ENCODE results near the gene SLC35A2. TPM values are rescaled to one million over a fixed set of nuclear protein-coding genes. Genes with fewer than 3 reads are reported as not detected.
A peak's percentile ranks its signal among the peaks of the same experiment; 100 is the strongest.

SLC35A2 gene
- total and polyA plus RNA-seq, 2 donors: 10.5 to 18.9 TPM

DNA sequence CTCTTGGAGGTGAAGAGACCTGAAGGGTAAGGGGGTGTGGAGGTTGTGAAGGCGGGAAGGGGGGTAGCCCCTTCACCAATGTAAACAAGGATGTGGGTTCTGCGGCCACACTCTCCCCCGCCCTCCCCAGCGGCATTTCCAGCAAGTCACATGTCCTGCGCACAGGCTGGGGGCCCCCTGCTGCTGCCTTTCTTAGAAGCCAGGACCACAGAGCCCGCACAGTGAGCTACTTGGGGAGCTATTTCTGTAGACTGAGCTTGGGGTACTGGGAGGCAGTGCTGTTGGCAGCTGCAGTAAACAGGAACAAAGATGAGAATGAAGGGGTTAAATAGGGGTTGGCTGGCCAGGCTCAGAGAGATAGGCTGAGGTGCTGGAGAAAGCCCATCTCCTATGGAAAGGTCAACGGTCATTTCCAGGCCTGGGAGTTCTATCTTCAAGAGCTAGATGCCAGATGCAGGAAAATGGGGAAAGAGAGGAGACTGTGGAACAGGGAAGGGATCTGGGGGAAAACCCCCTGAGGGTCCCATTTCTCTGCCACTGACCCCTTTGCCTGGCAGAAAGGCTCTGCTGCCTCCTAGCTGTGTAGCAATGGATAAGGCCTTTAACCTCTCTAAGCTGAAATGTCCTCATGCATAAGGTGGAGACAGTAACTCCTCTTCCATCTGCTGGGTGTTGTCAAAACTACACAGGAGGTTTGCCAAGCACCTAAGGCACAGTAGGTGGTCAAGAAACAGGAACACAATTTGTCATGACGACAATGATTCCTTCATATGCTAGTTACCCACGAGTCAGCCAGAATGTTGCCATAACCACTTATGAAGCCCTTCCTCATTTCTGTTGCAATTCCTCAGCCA lies 25.8 kb upstream of the SLC35A2 start:
- 39% methylated on average over 9 of the region's 9 CpGs for WGBS
- Histone ChIP-seq H3K36me3 (ENCODE audit: insufficient read depth) (peaks cover 6% of the 10 kb centered on the region), H3K4me1 (ENCODE audit: insufficient read depth) (no peaks in the 10 kb centered on the region), H3K27ac (ENCODE audit: low read depth) (no peak overlapping the region), H3K4me3 (ENCODE audit: low read depth, low read length) (no peak overlapping the region)
- no peak for DNase-seq (ENCODE audit: extremely low spot score)

DNA sequence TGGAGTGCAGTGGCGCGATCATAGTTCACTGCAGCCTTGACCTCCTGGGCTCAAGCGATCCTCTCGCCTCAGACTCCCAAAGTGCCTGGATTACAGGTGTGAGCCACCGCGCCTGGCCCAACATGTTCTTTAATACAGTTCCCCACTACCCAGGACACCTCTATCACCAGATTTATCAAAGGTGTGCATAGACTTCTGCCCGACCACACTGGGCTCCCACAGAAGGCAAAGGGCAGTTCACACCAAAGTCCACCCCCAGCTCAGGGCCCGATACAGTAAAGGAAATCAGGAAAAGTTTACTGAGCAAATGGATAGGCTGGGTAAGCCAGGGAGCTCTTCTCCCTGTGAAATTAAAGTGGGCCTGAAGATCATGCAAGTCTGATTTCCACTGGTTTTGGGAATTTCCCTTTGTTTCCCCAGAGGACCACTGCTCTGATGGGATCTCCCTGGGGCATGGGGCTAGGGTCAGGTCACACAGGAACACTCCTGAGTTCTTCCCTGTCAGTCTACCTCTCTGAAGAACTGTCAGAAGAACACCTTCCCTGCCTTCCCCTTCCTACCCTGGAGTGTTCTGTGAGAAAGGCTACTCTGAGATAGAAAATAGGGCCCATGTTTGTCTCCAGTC lies 25.1 kb upstream of the SLC35A2 start:
- no peak overlapping the region for H3K4me3 ChIP-seq (ENCODE audit: low read depth, low read length)
- H3K4me1 ChIP-seq (ENCODE audit: insufficient read depth): no peaks in the 10 kb centered on the region
- DNase-seq (ENCODE audit: extremely low spot score): no peak
- WGBS: 94% methylated on average over 8 of the region's 8 CpGs
- peaks cover 6% of the 10 kb centered on the region for H3K36me3 ChIP-seq (ENCODE audit: insufficient read depth)
- no peak overlapping the region for H3K27ac ChIP-seq (ENCODE audit: low read depth)

DNA sequence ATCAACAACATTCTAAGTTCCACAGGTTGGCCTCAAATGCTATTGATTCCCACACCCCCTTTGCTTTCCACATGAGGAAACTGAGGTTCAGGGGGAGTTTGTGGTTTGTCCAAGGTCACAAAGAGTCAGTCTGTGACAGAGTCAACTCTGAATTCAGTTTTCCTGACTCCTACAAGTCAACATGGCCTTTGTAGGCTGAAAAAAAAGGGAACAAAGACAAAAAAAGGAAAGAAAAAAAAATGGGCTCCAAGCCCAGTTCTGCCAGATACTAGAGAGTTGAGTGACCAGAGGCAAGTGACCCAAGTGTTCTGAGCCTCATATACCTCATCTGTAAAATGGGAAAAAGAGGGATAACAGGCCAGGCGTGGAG lies 23.8 kb upstream of the SLC35A2 start:
- H3K4me1 ChIP-seq (ENCODE audit: insufficient read depth): no peaks in the 10 kb centered on the region
- H3K27ac ChIP-seq (ENCODE audit: low read depth): no peak overlapping the region
- no peak for DNase-seq (ENCODE audit: extremely low spot score)
- 88% methylated on average over 1 of the region's 1 CpG for WGBS
- H3K4me3 ChIP-seq (ENCODE audit: low read depth, low read length): no peak overlapping the region
- H3K36me3 ChIP-seq (ENCODE audit: insufficient read depth): peaks cover 6% of the 10 kb centered on the region

DNA sequence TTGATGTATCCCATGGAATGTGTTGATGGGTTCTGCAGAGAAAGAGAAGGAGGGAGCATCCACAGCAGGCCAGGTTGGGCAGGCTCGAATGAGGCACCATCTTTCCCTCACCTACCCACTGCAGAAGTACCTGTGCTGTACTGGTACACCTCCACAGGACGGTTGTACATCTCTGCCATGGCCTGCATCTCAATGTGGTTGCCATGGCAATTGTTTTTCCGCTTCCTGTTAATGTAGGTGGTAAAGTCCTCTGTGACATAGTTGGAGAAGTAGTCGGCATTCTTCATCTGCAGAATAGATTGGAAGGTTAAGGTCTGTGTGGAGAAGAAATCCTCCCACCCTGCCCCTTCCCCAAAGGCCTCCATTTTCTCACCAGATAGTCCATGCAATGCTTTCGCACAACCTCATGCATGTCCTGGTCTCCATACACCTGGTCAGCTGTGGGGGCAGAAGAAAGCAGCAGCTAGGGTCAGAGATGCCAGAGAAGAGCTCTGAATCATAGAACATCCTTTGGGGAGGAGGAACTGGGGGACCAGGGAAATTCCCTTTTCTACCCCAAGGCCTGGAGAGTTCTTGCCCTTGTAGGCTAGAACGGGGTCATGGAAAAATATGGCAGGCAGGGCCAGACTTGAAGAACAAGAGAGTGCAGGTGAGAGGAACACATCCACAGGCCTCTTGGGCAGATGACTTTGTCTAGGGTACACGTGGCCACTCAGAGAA lies 23.3 kb upstream of the SLC35A2 start:
- DNase-seq (ENCODE audit: extremely low spot score): no peak
- Histone ChIP-seq H3K27ac (ENCODE audit: low read depth) (no peak overlapping the region), H3K4me3 (ENCODE audit: low read depth, low read length) (no peak overlapping the region), H3K36me3 (ENCODE audit: insufficient read depth) (peaks cover 6% of the 10 kb centered on the region), H3K4me1 (ENCODE audit: insufficient read depth) (no peaks in the 10 kb centered on the region)
- 92% methylated on average over 7 of the region's 7 CpGs for WGBS

DNA sequence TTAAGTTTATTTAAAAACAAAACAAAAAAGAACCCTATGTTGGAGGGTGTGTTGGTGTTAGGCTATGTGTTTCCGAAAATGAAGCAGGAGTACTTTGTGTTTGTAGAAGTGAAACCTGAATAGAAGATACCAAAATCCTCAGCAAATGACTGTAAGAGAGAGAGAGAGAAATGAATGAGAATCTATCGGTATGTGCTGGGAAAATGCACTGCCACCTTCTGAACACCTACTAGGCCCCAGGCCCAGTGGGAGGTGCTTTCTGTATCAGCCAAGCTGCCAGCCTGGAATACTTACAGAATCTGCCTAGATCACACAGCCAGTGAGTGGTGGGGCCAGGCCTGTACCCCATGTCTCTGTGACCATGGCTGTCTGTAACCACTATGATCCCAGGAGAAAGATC lies 22.3 kb upstream of the SLC35A2 start:
- WGBS: 93% methylated on average over 2 of the region's 2 CpGs
- H3K4me3 ChIP-seq (ENCODE audit: low read depth, low read length): no peak overlapping the region
- DNase-seq (ENCODE audit: extremely low spot score): no peak
- H3K4me1 ChIP-seq (ENCODE audit: insufficient read depth): no peaks in the 10 kb centered on the region
- H3K36me3 ChIP-seq (ENCODE audit: insufficient read depth): peaks cover 6% of the 10 kb centered on the region
- no peak overlapping the region for H3K27ac ChIP-seq (ENCODE audit: low read depth)

DNA sequence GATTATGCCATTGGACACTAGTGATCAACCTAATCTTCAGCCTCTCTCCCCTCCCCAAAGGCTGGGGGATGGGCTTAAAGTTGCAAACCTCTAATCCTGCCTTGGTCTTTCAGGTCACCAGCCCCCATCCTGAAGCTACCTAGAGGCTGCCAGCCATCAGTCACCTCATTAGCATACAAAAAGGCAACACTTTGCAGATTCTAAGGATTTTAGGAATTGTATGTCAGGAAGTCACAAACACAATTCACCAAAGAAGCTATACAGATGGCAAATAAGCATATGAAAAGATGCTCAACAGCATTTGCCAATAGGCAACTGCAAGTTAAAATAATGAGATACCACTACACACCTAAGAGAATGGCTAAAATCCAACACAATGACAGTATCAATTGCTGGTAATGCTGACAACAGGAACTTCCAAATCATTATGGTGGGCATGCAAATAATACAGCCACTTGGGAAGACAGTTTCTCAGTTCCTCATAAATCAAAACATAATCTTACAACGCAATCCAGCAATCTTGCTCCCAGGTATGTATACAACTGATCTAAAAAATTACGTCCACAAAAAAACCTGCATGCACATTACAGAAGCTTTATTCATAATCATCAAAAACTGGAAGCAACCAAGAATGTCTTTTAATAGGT lies 16.4 kb upstream of the SLC35A2 start:
- WGBS: 70% methylated on average over 2 of the region's 2 CpGs
- Histone ChIP-seq H3K36me3 (ENCODE audit: insufficient read depth) (no peaks in the 10 kb centered on the region), H3K4me3 (ENCODE audit: low read depth, low read length) (no peak overlapping the region), H3K4me1 (ENCODE audit: insufficient read depth) (no peaks in the 10 kb centered on the region), H3K27ac (ENCODE audit: low read depth) (no peak overlapping the region)
- DNase-seq (ENCODE audit: extremely low spot score): no peak

DNA sequence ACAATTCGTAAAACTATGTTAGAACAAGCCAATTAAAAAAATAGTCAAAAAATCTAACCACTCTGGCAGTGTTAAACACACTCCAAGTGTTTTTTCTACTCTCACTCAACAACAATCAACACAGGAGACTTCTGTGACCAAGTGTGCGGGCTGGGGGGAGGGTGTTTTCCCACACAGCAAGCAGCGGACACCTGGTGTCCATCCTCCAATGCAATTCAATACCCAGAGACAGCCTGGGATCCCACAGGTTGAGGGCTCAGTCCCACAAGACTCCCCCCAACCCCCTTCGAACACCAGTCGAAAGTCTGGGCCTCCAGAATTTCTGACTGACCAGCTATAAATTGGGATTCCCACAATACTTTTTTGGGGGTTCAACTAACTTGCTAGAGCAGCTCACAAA lies 15.7 kb upstream of the SLC35A2 start:
- 76% methylated on average over 5 of the region's 5 CpGs for WGBS
- Histone ChIP-seq H3K4me1 (ENCODE audit: insufficient read depth) (no peaks in the 10 kb centered on the region), H3K4me3 (ENCODE audit: low read depth, low read length) (no peak overlapping the region), H3K27ac (ENCODE audit: low read depth) (no peak overlapping the region), H3K36me3 (ENCODE audit: insufficient read depth) (no peaks in the 10 kb centered on the region)
- DNase-seq (ENCODE audit: extremely low spot score): no peak

DNA sequence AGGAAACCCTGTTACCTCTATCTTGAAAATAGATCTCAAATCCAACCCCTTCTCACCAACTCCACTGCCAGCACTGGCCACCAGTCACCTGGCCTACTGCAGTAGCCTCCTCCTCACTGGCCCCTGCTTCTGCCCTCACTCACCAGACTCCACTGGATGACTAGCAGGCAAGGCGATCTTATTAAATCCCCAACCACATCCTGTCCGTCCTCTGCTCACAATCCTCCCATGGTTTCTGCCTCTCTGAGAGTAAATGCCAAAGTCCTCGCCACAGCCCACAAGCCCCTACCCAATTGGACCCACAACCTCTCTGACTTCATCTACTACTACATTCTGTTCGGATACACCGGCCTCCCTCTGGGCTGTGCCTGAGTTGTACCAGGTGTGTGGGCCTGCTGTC lies 12.8 kb upstream of the SLC35A2 start:
- no peak for DNase-seq (ENCODE audit: extremely low spot score)
- no peak overlapping the region for H3K27ac ChIP-seq (ENCODE audit: low read depth)
- H3K36me3 ChIP-seq (ENCODE audit: insufficient read depth): no peaks in the 10 kb centered on the region
- no peaks in the 10 kb centered on the region for H3K4me1 ChIP-seq (ENCODE audit: insufficient read depth)
- H3K4me3 ChIP-seq (ENCODE audit: low read depth, low read length): no peak overlapping the region
- 84% methylated on average over 5 of the region's 5 CpGs for WGBS

DNA sequence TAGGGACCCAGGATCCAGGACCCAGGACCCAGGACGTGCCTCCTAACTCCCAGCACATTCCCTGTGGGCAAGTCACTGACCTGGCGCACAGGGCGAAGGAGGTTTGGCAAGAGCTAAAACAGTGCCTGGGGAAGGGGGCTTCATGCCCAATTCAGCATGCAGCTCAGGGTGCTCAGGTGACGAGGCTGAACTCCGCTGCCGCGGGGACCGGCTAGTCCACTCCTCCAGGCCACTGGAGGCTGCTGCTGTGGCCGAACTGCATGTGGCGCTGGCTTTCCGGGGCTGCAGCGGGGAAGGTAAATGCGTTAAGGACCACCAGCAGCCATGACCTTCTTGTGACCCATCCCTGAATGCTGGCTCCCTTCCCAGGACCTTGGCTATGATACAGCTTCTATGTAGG lies 12.3 kb upstream of the SLC35A2 start:
- Histone ChIP-seq H3K4me3 (ENCODE audit: low read depth, low read length) (no peak overlapping the region), H3K4me1 (ENCODE audit: insufficient read depth) (no peaks in the 10 kb centered on the region), H3K36me3 (ENCODE audit: insufficient read depth) (no peaks in the 10 kb centered on the region), H3K27ac (ENCODE audit: low read depth) (no peak overlapping the region)
- DNase-seq (ENCODE audit: extremely low spot score): no peak
- WGBS: 94% methylated on average over 13 of the region's 13 CpGs

DNA sequence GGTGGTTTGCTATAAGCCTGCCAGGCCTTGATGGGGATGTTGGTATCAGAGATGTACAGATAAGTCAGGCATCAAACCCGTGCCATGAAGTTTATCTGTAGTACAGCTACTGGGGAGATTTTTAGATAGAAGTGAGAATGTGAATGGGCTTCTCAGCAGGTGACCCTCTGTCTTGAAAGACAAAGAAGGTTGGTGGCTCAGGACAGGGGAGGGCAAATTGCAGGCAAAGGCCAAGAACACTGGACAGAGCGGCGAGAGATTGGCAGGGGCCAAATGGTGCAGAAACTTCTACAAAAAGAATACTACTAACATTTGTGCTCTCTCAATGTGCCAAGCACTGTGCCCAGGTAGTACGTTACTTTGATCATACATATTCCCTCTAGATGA lies 9.3 kb upstream of the SLC35A2 start:
- Histone ChIP-seq H3K27ac (ENCODE audit: low read depth) (no peak overlapping the region), H3K4me1 (ENCODE audit: insufficient read depth) (no peaks in the 10 kb centered on the region), H3K4me3 (ENCODE audit: low read depth, low read length) (no peak overlapping the region), H3K36me3 (ENCODE audit: insufficient read depth) (no peaks in the 10 kb centered on the region)
- no peak for DNase-seq (ENCODE audit: extremely low spot score)
- 82% methylated on average over 4 of the region's 4 CpGs for WGBS

DNA sequence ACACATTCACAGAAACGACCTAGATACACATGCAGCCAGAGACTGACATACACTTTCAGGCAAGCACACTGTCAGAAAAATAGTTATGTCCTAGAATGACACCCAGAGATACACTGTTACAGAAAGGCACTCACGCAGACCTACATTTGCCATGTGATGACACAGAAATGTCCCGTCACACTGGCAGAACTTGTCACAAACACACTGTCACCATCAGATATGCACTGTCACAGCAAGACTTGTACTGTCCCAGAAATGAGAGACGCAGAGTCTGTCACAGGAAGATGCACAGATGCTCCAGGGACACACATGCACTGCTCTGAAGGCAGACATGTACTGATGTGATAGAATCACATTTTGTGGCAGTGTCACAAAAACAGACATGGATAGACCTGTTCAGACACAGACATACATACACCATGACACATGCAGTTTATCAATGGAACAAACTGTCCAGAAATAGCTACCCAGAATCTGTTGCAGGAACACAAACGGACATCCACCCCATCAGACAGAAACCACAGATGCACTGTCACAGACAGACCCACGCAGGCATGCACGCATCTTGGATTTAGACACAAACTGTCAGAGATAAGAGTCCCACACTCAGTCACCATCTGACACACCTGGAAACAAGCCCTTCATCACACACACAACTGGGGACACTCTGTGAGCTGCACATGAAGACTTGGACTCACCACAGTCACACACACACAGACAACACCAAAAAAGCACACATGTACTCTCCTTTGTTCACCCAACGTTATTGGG lies 8.7 kb upstream of the SLC35A2 start:
- Histone ChIP-seq H3K27ac (ENCODE audit: low read depth) (no peak overlapping the region), H3K4me3 (ENCODE audit: low read depth, low read length) (no peak overlapping the region), H3K4me1 (ENCODE audit: insufficient read depth) (no peaks in the 10 kb centered on the region), H3K36me3 (ENCODE audit: insufficient read depth) (no peaks in the 10 kb centered on the region)
- WGBS: 47% methylated on average over 8 of the region's 8 CpGs
- no peak for DNase-seq (ENCODE audit: extremely low spot score)

DNA sequence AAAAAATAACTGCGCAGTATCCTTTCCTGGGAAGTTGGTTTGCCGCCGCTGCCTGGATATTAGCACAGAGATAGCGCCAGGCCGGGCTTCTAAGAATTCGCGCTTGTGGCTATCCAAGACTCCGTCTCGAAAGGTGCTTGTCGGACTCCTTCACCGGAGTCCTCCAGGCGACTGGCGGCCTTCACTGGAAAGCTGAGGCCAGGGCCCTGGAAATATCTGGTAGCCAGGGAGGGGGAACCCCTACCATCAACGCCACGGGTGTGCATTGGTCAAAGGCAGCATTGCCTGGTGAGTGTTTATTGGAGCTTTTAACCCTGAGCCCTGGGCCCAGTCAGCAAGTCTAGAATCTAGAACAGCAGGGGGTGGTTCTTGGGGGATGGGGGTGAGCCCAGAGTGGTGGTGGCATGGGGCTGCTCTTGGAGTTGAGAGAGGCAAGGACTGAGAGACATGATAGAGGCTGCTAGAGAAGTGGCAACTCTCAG lies 8.0 kb upstream of the SLC35A2 start:
- Histone ChIP-seq H3K27ac (ENCODE audit: low read depth) (peak overlapping the region; percentile 42), H3K4me1 (ENCODE audit: insufficient read depth) (no peaks in the 10 kb centered on the region), H3K4me3 (ENCODE audit: low read depth, low read length) (peak overlapping the region; percentile 60), H3K36me3 (ENCODE audit: insufficient read depth) (no peaks in the 10 kb centered on the region)
- no peak for DNase-seq (ENCODE audit: extremely low spot score)
- under 1% methylated on average over 15 of the region's 15 CpGs for WGBS
